GM23248 (cell line): Measurements from ENCODE around the gene DCDC2. TPM values are rescaled to one million over a fixed set of nuclear protein-coding genes. Genes with fewer than 3 reads are reported as not detected.
A peak's percentile ranks its signal among the peaks of the same experiment; 100 is the strongest.

Experiments used
- DNase-seq: peaks from one replicate; pipeline ENCODE4 v3.0.0-alpha.2; 2015
- H2AFZ ChIP-seq: fragments of 200-600 bp; sonication (generic); 2 replicates; pipeline ENCODE4 v1.6.1; 2016; ENCODE audit warnings: antibody characterized with exemption
- H3F3A ChIP-seq: fragments of 200-600 bp; sonication (generic); 2 replicates; pipeline ENCODE4 v1.6.1; 2016; ENCODE audit warnings: mild to moderate bottlenecking, antibody characterized with exemption, mixed run types; ENCODE audit not compliant: insufficient read depth
- H3K27ac ChIP-seq: fragments of 200-600 bp; sonication (generic); 2 replicates; pipeline ENCODE4 v1.5.1; 2016; ENCODE audit warnings: mild to moderate bottlenecking
- H3K27me3 ChIP-seq: fragments of 200-600 bp; sonication (generic); replicated peaks from 2 replicates; pipeline ENCODE4 v1.6.1; 2016; ENCODE audit warnings: mild to moderate bottlenecking; ENCODE audit not compliant: insufficient read depth
- H3K36me3 ChIP-seq: fragments of 200-600 bp; sonication (generic); 2 replicates; pipeline ENCODE4 v1.6.1; 2016; ENCODE audit warnings: low read depth, mild to moderate bottlenecking
- H3K4me1 ChIP-seq: fragments of 200-600 bp; sonication (generic); 2 replicates; pipeline ENCODE4 v1.6.1; 2016; ENCODE audit warnings: mild to moderate bottlenecking; ENCODE audit not compliant: insufficient read depth
- H3K4me2 ChIP-seq: fragments of 200-600 bp; sonication (generic); one replicate; pipeline ENCODE4 v1.6.1; 2016; ENCODE audit warnings: mild to moderate bottlenecking; ENCODE audit not compliant: unreplicated experiment
- H3K4me3 ChIP-seq: fragments of 200-600 bp; sonication (generic); 2 replicates; pipeline ENCODE4 v1.5.1; 2016; ENCODE audit warnings: mild to moderate bottlenecking
- H3K79me2 ChIP-seq: fragments of 200-600 bp; sonication (generic); 2 replicates; pipeline ENCODE4 v1.6.1; 2016; ENCODE audit warnings: mild to moderate bottlenecking; ENCODE audit not compliant: insufficient read depth
- H3K9ac ChIP-seq: fragments of 200-600 bp; sonication (generic); 2 replicates; pipeline ENCODE4 v1.6.1; 2016; ENCODE audit warnings: mild to moderate bottlenecking
- H3K9me2 ChIP-seq: fragments of 200-600 bp; sonication (generic); 2 replicates; pipeline ENCODE4 v1.6.1; 2016; ENCODE audit warnings: mixed run types, mild to moderate bottlenecking, moderate library complexity; ENCODE audit not compliant: insufficient read depth
- H3K9me3 ChIP-seq: fragments of 200-600 bp; sonication (generic); one replicate; pipeline ENCODE4 v1.6.1; 2017; ENCODE audit warnings: low read depth
- H4K20me1 ChIP-seq: fragments of 200-600 bp; sonication (generic); 2 replicates; pipeline ENCODE4 v1.6.0; 2016; ENCODE audit not compliant: insufficient read depth
- EZH2 ChIP-seq: fragments of 200-600 bp; sonication (generic); IDR thresholded peaks from 2 replicates; pipeline ENCODE4 v1.6.1; 2018; ENCODE audit warnings: antibody characterized with exemption, mild to moderate bottlenecking; ENCODE audit not compliant: insufficient read depth, poor library complexity, severe bottlenecking
- EZH2phosphoT487 ChIP-seq: fragments of 200-600 bp; sonication (generic); IDR thresholded peaks from 2 replicates; pipeline ENCODE4 v1.6.1; 2018; ENCODE audit warnings: antibody characterized with exemption, moderate library complexity, mild to moderate bottlenecking, low read depth; ENCODE audit not compliant: insufficient read depth
- whole genome bisulfite sequencing, 2 experiments: methylation state at CpG; one replicate each; pipeline ENCODE4 v1.1.6; 2015 to 2017; ENCODE audit warnings: low lambda C conversion rate in 2 of 2, low coverage in 1 of 2; ENCODE audit errors: missing lambda C conversion rate in 2 of 2; 5-methylcytosine and 5-hydroxymethylcytosine counted together
- in situ Hi-C: fragments of 300-500 bp; cut with MboI; formaldehyde crosslinking; loops from 2 replicates; pipeline ENCODE4 v1.15.0; 2020
- polyA plus RNA-seq: library from polyadenylated mRNA; unstranded; fragments of >200 nt; fragmentation: Nextera tagmentation; extraction: Ambion mirVana; gene quantifications from 2 replicates; pipeline ENCODE4 v1.2.1, GENCODE V29; 2016
- total RNA-seq: library from RNA; depleted of rRNA; stranded (reverse); fragments of >200 nt; shearing (Covaris generic); gene quantifications from 2 replicates; pipeline ENCODE4 v1.2.3, GENCODE V29; 2014

The DCDC2 gene
- total and polyA plus RNA-seq, 2 experiments from 2014 or later, result not detected

DNA sequence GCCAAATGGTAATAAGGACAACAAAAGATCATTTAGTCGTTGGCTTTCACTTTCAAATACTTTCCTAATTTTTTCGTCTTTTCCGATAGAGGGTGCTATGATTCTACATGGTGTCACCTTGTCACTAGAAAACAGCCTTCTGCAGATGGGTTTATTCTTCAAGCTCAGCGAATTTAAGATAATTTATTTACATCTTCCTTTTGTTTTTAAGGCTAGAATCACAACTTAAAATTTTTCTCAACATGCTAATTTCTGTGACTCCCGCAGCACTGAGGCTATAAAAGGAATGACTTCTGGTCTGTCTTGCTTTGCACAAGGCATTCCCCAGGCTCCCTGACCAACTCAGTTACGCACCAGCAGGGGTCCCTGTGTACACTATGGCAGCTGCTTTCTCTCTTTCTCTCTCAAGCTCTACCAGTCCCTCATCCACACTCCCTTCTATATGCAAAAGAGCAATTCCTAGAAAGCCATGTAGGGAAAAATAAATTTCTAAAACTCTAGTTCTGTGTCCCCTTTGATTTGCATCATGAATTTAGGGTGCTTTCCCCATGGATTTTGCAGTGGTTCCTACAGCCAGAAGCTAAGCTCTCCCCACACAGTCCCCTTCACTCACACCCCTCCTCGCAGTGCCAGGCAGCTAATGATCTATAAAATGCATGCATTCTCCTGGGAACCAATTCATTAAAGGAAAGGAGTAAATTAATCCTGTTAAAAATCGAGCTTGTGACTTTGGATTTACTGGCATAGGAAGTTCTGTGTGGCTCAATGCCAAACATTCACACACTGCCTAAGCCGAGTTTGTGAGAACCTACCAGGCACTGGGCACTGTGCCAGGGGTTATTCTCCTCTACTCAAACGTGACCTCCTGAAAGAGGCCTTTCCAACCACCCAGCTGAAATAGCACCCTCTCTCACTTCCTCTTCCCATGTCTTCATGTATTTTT, 74.5 kb downstream of the DCDC2 start:
- Histone ChIP-seq H3K4me3 (peak overlapping the region; percentile 56), H3K4me2 (peak overlapping the region; percentile 81), H3K36me3 (no peaks in the 10 kb centered on the region), H4K20me1 (no peaks in the 10 kb centered on the region; the same call in 1 of the 2 replicates), H3K27ac (no peak overlapping the region), H2AFZ (peak overlapping the region; percentile 66), H3K9me3 (no peaks in the 10 kb centered on the region), H3K4me1 (no peaks in the 10 kb centered on the region), H3K27me3 (no peaks in the 10 kb centered on the region), H3K79me2 (no peaks in the 10 kb centered on the region), H3F3A (no peaks in the 10 kb centered on the region), H3K9me2 (no peaks in the 10 kb centered on the region), H3K9ac (no peak overlapping the region)
- TF ChIP-seq EZH2 (no peak), EZH2phosphoT487 (no peak)
- in situ Hi-C loops, result loop anchor here (10.0 kb wide), 1 partner anchor 101 kb away; no protein-coding TSS in a partner anchor
- peak; percentile 86 for DNase-seq
- WGBS, 2 experiments, result 9% methylated on average over 10 of the region's 10 CpGs

DNA sequence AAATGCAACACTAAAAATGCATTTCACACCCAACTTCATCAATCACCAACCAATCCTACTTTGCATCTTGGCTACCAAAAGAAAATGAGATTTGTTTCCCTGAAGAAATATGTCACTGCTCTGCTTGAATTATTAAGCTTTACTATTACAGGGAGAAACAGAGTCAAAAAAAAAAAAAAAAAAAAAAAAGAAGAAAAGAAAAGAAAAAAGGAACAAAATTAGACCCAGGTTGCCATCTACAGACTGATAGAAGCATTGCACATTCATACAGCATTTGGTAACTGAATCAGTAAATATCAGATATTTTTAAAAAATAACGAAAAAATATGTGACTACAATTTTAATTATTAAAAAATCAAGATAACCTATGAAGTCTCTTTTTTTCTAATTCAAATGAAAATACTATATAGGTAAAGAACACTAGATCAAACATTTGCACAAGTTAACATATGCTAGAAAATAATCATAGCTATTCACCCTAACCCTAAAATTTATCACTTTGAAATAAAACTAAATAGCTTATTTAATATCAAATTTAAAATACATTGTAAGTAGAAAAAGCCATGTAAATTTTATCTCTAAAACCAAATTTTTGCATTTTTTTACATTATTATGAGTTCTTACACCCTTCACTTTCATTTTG, 83.3 kb downstream of the DCDC2 start:
- Histone ChIP-seq H3K27me3 (no peaks in the 10 kb centered on the region), H3K27ac (no peak overlapping the region), H3F3A (no peaks in the 10 kb centered on the region), H3K79me2 (no peaks in the 10 kb centered on the region), H3K9ac (no peak overlapping the region), H3K4me1 (no peaks in the 10 kb centered on the region), H3K4me3 (no peak overlapping the region), H3K9me3 (no peaks in the 10 kb centered on the region), H2AFZ (no peak overlapping the region), H4K20me1 (no peaks in the 10 kb centered on the region), H3K9me2 (no peaks in the 10 kb centered on the region), H3K36me3 (no peaks in the 10 kb centered on the region), H3K4me2 (no peak overlapping the region)
- 0 to 12% methylated on average over 1 of the region's 1 CpG for WGBS, 2 experiments
- in situ Hi-C loops, result no loop called here
- no peak for TF ChIP-seq EZH2
- peak; percentile 47 for DNase-seq

DNA sequence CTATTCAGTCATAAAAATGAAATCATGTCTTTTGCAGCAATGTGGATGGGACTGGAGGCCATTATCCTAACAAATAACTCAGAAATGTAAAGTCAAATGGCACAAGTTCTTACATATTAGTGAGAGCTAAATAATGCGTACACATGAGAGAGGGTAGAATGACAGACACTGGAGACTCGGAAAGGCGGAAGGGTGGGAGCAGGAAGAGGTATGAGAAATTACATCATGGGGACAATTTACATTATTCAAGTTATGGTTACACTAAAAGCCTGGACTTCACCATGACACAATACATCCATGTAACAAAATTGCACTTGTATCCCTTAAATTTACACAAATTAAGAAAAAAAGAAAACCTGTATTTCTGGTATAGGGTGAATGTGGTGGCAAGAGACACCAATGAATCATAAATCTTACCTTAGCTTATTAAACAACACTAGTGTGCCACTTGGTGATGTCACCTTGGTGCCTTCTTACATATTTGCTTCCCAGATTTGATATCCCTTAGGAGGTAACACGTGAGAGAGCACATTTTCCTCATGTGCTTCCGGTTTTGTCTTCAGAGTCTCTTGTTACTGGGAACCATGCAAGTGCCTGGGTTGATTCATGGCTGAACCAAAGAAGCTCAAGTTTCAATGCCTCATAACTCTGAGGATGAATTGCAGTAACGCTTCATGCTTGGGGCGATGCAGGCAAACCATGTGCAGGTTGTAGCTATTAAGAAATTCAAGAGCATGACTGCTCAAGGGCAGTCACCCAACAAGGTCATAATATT, 84.6 kb downstream of the DCDC2 start:
- H3K27me3 ChIP-seq, result no peaks in the 10 kb centered on the region
- H2AFZ ChIP-seq, result no peak overlapping the region
- DNase-seq, result peak; percentile 36
- H3K36me3 ChIP-seq, result no peaks in the 10 kb centered on the region
- H3K9ac ChIP-seq, result no peak overlapping the region
- no peak overlapping the region for H3K4me3 ChIP-seq
- H3K9me3 ChIP-seq, result no peaks in the 10 kb centered on the region
- in situ Hi-C loops, result no loop called here
- 47% methylated on average over 7 of the region's 7 CpGs for WGBS, 2 experiments
- no peak for TF ChIP-seq EZH2
- TF ChIP-seq EZH2phosphoT487, result no peak
- H3K9me2 ChIP-seq, result no peaks in the 10 kb centered on the region
- no peaks in the 10 kb centered on the region for H3K4me1 ChIP-seq
- H3K4me2 ChIP-seq, result no peak overlapping the region
- H3K27ac ChIP-seq, result no peak overlapping the region
- H3K79me2 ChIP-seq, result no peaks in the 10 kb centered on the region
- no peaks in the 10 kb centered on the region for H4K20me1 ChIP-seq
- H3F3A ChIP-seq, result no peaks in the 10 kb centered on the region

DNA sequence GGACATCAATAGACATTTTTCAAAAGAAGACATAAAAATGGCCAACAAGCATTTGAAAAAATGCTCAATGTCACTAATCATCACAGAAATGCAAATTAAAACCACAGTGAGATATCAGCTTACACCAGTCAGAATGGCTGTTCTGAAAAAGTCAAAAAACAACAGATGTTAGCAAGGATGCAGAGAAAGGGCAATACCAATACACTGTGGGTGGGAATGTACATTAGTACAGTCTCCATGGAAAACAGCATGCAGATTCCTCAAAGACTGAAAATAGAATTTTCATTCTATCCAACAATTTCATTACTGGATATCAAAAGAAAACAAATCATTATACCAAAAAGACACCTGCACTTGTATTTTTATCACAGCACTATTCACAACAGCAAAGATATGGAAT, 85.3 kb downstream of the DCDC2 start:
- Histone ChIP-seq H4K20me1 (no peaks in the 10 kb centered on the region), H3K36me3 (no peaks in the 10 kb centered on the region), H3K4me3 (no peak overlapping the region), H3K9me2 (no peaks in the 10 kb centered on the region), H3K4me2 (no peak overlapping the region), H3K27ac (no peak overlapping the region), H3K9ac (no peak overlapping the region), H3K4me1 (no peaks in the 10 kb centered on the region), H3K9me3 (no peaks in the 10 kb centered on the region), H2AFZ (no peak overlapping the region), H3F3A (no peaks in the 10 kb centered on the region), H3K27me3 (no peaks in the 10 kb centered on the region), H3K79me2 (no peaks in the 10 kb centered on the region)
- DNase-seq, result no peak
- TF ChIP-seq EZH2 (no peak), EZH2phosphoT487 (no peak)
- in situ Hi-C loops, result no loop called here
